GM18505 (cell line): ENCODE results near the gene TMEM259.

Source experiments
- ATAC-seq: cut with Tn5 transposase; IDR thresholded peaks from one replicate; pipeline ENCODE4 v1.9.1; 2021; ENCODE audit not compliant: unreplicated experiment
- POLR2A ChIP-seq: IDR thresholded peaks from 4 replicates; pipeline ENCODE4 v1.6.1; 2011; ENCODE audit warnings: borderline replicate concordance; ENCODE audit not compliant: insufficient read depth, insufficient read length; ENCODE audit errors: extremely low read depth

TMEM259 gene

DNA sequence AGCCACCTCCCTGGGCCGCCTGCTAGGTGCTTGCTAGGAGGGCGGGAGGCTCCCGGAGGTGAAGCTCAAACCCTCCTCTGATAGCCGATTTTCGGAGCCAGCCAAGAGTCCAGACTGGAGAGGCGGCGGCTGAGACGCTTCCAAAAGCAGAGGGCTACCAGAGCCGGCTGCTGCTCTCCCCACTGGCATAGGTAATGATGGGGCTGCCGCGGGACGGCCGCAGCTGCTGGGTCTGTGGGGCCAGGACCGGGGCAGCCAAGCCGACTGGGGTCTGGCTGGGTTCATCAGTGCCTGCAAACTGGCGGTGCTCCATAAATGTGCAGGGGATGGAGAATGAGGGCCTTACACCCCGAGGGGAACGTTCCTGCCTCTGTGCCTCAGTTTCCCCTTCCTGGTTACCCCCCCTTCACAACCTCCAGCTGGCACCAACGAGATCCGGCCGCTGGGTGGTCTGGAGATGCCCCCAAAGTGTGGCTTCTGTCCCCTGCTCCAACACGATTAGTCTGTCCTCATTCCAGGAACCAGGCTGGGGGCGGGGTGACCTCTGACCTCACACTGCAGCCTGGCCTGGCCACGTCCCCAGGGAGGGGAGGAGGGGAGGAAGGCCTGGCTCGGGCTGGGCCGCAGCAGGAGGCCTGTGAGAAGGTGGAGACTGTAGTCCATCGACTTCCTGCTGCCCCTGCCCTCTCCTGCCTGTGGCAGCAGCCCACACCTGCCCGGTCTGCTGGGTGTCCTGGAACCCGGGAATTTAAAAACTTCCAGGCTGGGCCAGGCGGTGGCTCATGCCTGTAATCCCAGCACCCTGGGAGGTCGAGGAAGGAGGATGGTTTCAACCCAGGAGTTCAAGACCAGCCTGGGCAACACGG lies 40.6 kb downstream of the TMEM259 start:
- no peak for TF ChIP-seq POLR2A
- ATAC-seq: no peak

DNA sequence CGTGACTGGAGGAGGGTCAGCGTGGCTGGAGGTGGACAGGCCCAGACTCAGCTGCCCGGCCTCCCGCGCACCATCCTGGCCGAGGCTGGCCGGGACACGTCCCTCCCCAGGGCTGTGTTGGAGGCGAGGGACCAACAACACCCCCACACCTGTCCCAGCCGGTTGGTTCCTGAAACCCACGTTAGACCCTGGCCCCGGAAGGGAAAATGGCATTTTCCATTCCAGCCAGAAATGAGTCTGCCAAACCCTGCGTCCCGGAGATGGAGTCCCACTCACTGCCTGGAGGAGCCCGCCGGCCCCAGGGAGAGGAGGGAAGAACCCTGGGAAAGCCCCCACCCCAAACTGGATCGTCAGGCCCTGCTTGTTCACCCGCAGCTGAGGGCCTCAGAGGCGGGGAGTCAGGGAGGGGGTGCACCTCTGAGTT lies 41.6 kb downstream of the TMEM259 start:
- TF ChIP-seq POLR2A: no peak
- no peak for ATAC-seq

DNA sequence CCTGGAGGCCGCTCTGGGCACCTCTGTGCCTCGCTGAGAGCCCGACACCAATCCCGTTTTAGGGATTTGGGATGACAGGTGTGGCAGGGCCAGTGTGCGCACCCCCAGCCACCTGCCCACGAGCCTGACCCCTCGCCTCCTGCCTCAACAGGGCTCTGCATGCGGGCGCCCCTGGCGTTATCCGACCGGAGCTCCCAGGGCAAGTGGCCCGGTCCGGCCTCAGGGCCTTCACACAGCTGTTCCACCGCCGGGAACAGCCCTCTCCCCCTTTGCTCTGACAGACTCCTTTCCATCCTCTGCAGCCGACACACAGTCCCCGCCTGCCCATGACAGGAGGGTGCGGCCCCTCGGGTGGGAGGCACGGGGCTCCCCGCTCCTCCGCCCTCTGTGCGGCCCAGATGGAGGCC lies 43.9 kb downstream of the TMEM259 start:
- ATAC-seq: no peak

DNA sequence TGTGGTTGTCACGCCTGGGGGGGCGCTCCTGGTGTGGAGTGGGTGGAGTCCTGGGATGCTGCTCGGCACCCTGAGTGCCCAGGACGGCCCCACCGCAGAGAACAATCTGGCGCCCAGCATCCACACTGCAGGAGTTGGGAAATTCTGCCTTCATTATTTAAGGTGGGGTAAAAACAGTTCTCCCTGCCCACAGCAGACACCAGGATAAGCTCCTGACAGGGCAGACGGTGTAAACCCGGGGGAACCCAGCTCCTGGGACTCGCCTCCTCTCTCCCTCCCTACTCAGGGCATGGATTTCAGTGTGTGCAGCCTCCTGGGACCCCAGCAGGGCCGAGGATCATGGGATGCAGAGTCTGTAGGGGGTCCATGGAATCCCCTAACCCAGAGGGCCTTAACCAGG lies 44.4 kb downstream of the TMEM259 start:
- TF ChIP-seq POLR2A: no peak
- no peak for ATAC-seq

More for the DNA sequence above, 43.9 kb downstream of the TMEM259 start:
- no peak for TF ChIP-seq POLR2A

DNA sequence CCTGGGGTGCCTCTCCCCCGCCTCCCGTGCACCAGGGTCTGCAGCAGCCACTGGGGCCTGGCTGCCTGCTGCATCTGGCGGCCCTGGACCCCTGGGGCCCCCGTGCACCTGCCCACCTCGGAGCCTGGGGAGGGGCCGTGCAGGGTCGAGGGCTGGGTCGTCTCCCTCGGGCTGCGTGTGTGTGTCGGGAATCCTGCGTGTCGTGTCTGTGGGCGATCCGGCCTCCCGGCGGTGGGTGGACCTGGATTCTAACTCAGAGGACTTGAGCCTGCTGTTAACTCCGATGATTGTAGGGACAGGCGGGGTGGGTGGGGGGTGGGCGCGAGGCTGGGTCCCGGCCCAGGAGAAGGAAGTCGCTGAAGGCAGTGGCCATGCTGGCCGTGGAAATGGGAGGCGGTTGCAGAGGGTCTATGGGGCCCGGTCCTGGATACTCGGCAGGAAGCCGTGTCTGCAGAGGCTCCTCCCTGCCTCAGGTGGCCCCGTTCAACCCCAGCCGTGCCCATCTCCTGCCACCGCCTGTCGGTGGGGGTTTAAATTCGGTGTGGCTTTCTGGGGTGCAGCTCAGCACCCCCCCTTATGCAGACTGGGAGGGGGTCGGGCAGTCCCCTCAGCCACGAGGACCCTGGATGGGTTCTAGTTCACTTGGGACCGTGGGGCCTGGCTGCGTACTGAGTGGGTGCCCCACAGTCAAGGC lies 46.2 kb downstream of the TMEM259 start:
- no peak for TF ChIP-seq POLR2A
- ATAC-seq: no peak

DNA sequence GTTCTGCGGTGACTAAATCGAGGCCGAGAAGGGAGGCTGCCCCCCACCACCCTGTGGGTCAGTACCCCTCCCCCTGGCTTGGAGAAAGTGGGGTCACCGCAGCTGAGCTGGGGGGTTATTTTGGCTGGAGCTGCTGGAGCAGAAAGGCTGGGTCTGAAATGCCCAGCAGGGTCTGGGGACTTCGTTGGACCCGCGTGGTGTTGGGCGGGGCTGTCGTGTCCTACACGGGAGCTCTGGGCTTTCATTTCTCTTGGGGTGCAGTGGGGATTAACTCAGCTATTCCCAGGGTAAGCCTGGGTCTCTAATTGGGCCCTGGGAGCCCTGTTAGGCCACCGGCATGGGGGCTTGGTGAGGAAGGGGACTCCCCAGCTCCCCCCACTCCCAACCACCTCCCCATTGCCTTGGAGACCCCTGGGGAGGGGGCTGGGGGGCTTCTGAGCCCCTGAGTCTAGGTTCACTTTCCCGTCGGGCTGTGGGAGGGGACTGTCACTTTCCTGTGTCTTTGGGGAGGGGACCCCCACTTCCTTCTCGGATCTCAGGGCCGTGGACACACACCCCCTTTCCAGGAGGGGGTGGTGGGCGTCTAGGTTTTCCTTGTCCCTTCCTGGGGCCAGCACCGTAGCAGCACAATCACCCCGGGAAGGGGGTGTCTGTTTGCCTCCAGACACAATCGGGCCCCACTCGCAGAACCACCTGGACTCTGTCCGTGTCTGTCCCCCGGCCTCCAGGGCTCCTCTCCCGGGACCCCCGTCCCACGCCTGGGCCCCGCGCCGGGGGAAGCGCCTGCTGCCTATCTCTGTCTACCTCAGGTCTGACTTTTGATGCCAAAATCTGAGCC lies 47.0 kb downstream of the TMEM259 start:
- no peak for ATAC-seq
- TF ChIP-seq POLR2A: no peak

DNA sequence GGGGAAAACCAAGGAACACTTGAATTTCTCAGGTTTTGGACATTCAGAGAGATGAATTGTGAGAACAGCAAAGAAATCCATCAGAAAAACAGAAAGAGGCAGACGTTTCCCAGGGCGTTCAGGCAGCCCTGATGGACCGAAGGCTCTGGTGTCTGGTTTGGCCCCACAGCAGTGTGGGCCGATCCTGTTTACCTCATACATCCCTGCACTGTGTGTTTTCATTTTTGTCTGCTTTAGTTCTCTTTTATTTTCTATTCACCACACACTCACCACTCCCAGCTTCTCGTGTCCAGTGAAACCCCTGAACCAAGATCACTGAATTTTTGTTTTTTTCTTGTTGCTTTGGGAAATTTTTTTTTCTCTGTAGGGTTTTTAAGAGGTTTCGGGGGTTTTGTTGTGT lies 48.6 kb downstream of the TMEM259 start:
- ATAC-seq: no peak
- TF ChIP-seq POLR2A: no peak

DNA sequence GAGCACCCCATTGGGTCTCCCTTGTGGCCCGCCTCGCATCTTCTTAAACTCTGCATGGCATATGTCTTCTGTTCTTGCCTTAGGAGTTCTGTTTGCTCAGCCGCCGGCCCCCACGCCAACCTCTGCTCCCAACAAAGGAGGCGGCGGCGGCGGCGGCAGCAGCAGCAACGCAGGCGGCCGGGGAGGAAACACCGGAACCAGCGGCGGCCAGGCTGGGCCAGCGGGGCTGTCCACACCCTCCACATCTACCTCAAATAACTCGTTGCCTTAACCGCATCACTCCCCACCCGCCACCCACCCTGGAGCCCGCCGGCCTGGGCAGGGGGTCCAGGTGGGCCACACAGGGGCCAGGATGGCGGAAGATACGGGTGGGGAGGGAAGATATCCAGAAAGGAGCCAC lies 49.1 kb downstream of the TMEM259 start:
- ATAC-seq: no peak
- TF ChIP-seq POLR2A: no peak

DNA sequence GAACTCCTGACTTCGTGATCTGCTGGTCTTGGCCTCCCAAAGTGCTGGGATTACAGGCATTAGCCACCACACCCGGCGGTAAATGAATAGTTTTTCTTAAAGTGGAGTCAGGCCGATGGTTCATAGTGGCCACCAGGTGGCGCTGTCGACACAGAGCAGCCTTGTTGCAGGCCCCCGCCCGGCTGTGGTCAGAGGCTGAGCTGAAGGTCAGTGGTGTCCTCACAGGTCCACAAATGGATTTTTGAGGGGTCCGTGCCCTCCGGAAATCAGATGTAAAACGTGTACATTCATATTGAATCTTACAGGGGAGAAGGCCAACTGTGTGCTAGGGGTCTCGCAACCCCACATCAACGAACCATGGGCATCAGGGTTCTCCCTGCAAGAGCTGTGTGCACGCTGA lies 50.2 kb downstream of the TMEM259 start:
- no peak for TF ChIP-seq POLR2A
- no peak for ATAC-seq

DNA sequence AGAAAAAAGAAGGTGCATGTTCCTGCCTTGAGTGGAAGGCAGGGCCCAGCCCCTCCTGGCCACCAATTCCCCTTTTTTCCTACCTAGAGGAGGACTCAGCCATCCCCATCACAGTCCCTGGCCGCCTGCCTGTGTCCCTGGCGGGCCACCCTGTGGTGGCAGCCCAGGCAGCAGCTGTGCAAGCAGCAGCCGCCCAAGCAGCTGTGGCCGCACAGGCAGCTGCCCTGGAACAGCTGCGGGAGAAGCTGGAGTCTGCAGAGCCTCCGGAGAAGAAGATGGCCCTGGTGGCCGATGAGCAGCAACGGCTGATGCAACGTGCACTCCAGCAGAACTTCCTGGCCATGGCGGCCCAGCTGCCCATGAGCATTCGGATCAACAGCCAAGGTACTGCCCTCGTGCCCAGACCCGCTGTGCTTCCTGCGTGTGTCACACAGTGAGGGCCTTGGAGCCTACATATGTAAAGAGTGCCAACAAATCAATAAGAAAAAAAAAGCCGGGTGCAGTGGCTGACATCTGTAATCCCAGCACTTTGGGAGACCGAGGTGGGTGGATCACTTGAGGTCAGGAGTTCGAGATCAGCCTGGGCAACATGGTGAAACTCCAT lies 54.3 kb downstream of the TMEM259 start:
- no peak for ATAC-seq
- TF ChIP-seq POLR2A: no peak

DNA sequence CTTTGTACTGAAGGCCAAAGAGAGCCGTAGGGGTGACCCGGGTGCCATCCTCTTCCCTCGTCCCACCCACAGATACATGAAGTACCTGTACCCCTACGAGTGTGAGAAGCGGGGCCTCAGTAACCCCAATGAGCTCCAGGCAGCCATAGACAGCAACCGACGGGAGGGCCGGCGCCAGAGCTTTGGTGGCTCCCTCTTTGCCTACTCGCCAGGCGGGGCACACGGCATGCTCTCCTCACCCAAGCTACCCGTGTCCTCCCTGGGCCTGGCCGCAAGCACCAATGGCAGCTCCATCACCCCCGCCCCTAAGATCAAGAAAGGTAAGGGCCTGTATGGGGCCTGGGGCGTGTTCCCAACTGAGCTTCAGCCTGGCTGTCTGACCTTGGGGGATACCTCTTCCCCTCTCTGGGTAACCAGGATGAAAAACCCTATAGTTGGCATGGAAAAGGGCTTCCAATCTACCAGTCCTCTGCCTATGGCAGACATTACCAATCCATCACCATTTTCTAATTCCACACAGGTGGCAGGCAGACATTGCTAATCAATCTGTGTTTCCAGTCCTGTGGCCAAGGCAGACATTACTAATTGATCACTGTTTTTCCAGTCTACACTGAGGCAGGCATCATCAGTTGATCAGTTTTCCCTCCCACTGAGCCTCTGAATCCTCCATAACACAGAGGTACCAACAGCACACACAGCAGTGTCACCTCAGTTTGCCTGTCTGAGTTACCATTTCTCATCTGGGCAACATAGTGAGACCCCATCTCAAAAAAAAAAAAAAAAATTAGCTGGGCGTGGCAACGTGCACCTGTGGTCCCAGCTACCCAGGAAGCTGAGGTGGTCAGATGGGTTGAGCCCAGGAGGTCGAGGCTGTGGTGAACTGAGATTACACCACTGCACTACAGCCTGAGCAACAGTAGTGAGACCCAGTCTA lies 55.9 kb downstream of the TMEM259 start:
- TF ChIP-seq POLR2A: no peak
- no peak for ATAC-seq

DNA sequence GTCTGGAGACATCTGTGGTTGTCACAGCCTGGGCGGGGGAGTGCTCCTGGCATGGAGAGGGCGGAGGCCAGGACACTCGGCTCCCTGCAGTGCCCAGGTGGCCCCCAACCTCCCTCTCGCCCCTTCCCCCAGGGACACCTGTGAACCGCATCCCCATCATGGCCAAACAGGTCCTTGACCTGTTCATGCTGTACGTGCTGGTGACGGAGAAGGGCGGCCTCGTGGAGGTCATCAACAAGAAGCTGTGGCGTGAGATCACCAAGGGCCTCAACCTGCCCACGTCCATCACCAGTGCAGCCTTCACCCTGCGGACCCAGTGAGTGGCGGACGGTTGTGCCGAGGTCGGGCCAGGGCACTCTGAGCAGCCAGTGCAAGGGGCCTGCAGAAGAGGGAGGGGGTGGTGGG lies 56.8 kb downstream of the TMEM259 start:
- TF ChIP-seq POLR2A: no peak
- ATAC-seq: no peak
